GM19397 (cell line): Measurements from ENCODE around the gene TSHZ2.

Experiments
- ATAC-seq: cut with Tn5 transposase; IDR thresholded peaks from one replicate; pipeline ENCODE4 v1.9.1; 2021; ENCODE audit warnings: mild to moderate bottlenecking, moderate library complexity; ENCODE audit not compliant: unreplicated experiment

The TSHZ2 gene

DNA sequence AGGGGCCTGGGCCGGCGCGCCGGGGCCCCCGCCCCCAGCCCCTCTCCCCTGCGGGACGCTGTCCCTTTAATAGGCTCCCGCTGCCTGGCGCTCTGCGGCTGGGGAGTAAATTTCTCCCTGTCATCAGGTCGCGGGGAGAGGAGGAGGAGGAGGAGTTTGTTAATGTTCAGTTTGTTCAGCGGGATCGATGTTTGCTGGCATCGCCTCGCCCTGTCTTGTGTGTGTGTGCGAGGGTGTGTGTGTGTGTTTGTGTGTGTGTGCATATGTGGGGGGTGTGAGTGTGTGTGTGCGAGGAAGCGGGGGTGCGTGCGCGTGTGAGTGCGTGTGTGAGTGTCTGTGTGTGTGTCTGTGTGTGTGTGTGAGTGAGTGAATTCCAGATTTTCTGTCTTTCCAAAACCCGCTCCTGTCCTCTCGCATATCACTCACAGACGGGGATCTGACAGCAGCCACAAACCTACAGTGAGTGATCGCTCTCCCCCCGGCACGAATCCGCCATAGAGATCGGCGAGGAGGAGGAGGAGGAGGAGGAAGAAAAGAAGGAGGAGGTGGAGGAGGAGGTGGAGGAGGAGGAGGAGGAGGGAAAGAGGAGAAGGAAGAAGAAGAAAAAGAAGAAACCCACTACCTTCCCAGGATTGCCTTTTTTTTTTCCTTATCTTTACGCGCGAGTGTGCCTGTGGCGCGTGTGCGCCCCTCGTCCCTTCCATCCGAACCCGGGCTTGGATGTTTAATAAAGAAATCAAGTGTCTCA lies at the start of gene TSHZ2:
Gene TSHZ2 (plus strand): TSS at position 169 of the 748 bp plus-strand sequence. CDS start 936 bp downstream, outside the sequence.
- no peak for ATAC-seq

DNA sequence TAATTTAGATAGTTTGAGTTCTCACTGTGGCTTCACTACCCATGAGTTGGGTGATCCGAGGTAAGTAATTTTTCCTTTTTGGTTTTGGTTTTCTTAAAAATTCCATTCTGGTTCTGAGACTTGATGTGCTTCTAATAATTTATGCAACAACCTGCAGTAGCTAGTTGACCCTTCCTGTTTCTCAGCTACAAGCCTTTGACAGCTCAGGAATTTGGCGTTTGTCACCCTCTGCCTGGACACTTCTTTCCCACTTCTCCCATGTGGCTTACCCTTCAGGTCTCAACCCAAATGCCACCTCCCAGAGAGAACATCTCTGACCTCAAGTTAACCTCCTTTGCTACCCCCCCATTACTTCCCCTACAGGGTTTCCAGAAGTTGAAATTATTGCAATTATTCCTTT lies 49.7 kb upstream of the TSHZ2 start:
- ATAC-seq = no peak

DNA sequence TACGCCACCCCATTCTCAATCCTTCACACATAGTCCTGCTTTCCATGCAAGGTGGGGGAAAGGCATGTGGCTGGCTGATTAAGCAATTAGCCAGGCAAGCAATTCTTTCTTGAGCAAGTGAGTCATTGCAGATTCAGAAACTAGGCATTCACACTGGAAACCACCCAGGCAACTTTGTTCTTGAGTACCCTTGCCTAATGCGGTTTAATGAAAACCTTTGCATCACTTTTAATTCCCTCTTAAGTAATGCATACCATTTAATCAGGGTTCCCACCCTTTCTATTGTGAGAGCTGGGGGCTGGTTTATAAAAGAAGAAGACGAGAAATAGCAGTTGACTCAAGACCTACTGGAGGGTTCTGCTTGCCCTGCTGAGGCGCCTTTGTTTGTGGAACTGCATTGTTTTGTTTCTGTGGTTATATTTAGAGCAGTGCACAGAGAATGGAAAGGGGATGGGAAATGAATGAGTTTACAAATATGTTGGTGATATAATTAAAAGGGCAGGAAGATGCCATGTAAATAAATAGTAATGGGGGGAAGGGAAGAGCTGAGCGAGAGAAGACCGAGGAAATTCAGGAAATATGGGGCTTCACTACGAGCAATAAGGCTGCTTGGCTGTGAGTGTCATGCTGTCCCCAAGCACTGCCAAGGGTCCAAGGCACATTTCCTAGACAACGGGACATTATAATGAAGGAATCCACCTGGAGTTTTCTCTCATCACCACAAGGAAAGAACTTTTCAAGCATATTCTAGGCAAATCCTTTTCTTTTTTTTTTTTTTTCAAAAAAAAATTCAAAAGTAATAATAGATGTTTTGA lies 48.8 kb upstream of the TSHZ2 start:
- ATAC-seq = no peak

GRCh38 chr20:52924411-52925271 lies 47.5 kb upstream of the TSHZ2 start:
- no peak for ATAC-seq

DNA sequence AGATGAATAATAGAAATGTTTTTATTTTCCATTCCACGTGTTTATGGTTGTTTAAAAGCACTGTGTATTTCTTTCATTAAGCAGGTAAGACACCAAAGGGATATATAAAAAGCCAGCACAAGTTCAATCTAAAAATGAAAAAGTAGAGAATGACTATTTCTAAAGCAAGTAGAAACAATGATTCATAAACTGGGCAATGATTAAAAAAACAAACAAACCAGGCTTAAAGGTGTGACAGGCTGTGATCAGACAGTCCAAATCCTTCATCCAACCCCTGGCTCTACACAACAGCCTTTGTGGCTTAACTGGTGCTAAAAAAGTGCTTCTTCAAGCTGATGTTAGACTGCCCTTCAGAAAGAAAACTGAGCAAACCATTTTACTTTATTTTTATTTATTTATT lies 45.7 kb upstream of the TSHZ2 start:
- ATAC-seq = no peak

DNA sequence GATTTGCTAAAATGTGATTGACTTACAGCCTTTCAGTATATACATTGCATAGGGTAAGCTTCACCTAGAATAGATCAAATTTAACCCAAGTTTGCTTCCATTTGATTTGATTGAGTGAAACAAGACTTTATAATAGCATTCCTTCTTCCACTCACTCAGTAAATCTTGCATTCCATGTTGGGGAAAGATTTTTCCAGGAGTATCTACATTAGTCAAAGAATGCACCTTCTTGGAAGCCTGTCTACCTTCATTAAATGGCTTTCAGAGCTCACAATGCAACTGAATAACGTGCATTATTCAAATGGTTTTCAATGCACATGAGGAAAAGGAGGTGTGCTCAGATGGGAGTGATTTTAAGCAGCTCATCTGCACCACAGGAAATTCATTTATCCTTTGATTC lies 38.3 kb upstream of the TSHZ2 start:
- no peak for ATAC-seq

GRCh38 chr20:52936351-52937340 lies 35.5 kb upstream of the TSHZ2 start:
- ATAC-seq = no peak

DNA sequence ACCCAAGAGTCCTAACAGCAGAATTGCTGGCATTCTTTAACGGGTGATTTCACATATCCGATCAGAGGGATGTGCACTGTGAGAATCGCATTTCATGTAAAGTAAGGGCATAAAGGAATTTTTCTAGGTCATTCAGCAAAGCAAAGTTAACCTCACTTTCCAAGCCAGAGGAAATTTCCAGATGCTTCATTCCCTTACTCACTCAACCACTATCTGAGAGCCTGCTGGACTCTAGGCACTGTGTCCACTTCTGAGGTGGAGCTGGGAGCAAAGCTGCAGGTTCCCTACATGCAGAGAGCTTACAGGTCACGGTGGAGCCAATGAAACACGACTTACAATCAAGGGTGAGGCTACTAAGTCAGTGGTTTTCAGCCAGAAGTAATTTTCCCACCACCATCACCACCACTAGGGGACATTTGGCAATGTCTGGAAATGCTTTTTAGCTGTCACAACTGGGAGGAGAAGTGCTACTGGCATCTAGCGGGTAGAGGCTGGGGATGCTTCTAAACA lies 34.5 kb upstream of the TSHZ2 start:
- no peak for ATAC-seq

- no peak for ATAC-seq
Measured at GRCh38 chr20:52939141-52939540, 33.0 kb upstream of the TSHZ2 start.

DNA sequence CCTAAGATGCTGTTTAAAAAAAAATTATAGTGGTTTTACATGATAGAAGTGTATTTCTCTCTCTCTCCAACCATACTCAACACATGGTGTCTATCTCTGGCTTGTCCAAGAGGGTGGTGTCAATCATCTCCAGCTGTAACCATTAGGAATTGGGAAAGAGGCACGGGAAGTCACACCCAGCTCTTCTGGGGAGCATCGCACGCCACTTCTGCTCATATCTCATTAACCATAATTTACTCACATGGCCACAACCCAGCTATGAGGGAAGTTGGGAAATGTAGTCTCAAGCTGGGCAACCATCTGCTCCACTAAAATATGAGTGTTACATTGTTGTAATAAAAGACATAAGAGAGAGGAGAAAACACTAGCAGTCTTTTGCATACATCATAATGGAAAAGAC lies 30.4 kb upstream of the TSHZ2 start:
- no peak for ATAC-seq

GRCh38 chr20:52943185-52943841 lies 28.8 kb upstream of the TSHZ2 start:
- no peak for ATAC-seq

GRCh38 chr20:52945268-52945667 lies 26.9 kb upstream of the TSHZ2 start:
- ATAC-seq = no peak

DNA sequence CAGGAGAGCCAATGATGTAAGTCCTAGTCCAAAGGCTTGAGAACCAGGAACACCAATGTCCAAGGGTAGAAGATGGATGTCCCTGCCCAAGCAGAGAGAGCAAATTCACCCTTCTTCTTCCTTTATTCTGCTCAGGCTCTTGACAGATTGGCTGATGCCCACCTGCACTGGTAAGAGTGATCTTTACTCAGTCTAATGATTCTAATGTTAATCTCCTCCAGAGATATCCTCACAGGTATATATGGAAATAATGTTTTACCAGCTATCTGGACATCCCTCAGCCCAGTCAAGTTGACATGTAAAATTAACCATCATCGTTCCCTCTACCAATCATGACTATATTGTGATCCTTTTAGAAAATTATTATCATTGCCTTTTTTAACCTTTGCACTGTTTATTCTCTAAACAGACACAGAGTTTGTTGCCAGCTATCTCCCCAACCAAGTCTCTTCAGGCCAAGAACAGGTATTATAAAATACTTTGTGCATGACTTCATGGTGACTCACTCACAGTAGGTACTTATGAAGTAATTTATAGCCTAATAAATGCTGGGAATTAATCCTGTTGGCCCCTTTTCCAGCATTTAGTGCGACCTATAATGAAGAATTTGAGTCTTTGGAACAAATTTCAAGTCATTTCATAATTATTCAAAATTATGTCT lies 26.2 kb upstream of the TSHZ2 start:
- ATAC-seq = no peak

- no peak for ATAC-seq
Measured at GRCh38 chr20:52948491-52948890, 23.7 kb upstream of the TSHZ2 start.

DNA sequence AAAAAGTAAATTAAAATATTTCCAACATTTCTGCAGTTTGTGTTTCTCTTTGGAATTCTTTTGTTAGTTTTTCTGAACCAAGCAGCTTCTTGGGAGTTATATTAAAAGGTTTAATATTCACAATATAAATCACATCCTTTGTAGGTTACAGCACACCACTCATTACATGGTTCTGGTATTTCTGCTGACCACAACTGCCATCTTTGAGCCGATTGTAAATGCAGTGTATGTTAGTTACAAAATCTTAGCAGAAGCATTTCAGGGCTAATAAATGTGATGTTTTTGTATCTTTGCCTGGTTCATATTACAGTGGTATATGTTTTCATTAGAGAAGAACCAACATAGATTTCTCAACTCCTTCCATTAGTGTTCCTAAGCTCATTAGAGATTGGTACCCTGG lies 19.1 kb upstream of the TSHZ2 start:
- no peak for ATAC-seq

DNA sequence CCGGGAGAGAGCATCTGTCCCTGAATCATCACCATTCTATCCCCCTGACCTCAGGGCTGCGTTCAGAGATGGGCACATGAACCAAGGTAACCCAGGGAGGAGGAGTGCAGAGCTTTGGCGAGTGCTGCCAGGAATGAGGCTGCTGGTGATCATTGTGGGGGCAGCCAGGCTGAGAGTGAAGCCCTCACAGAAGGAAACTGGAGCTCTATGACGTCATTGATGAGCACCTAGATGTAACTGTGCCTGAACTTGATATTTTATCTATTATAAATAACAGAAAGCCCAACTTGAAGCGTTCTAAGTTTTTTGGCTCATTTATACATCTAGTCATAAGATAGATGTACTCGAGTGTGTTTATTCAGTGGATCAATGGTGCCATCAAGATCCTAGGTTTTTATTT lies 17.3 kb upstream of the TSHZ2 start:
- ATAC-seq = no peak

- no peak for ATAC-seq
Measured at GRCh38 chr20:52958211-52958610, 13.9 kb upstream of the TSHZ2 start.

DNA sequence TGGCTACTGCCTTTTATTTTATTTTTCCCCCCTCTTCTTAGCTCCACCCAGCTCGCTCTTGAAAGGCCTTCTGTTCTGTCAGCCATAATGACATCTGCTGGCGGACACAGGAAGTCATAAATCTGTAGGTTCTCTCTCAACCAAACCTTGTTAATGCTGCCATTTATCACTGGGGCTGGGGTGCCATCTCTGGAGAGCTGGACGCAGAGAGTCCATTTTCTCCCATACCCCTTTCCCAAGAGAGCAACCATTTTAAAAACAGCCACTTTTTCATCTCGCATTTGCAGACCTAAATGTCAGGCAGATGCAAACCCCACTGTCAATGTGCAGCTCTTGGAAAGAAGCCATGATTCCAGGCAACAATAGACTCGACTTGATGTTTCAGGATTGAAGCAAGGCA lies 13.0 kb upstream of the TSHZ2 start:
- ATAC-seq = no peak

- no peak for ATAC-seq
Measured at GRCh38 chr20:52962183-52962582, 10.0 kb upstream of the TSHZ2 start.
